Measurements from ENCODE around the gene PARD3B.

DNA sequence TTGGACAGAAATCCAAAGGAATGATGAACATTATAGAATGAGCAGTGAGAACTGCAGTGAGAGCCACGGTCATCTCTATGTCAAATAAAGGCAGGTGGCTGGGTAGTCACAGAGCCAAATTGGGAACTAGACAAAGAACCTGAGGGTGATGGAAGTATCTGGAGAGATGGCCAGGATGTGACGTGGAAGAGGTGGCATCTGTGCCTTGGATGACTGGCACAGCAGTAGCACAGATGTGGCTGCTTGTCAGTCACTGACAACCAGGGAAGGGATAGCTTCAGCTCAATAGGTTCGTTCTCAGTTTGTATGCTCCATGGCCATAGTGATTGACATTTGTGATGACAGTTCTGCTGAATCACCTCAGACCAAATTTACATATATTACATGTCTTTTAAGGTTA, 172.3 kb downstream of the PARD3B start:
- no peak for TF ChIP-seq POLR2AphosphoS5 (IDR thresholded peaks at IDR 0.05)
- TF ChIP-seq, protein P1, sequence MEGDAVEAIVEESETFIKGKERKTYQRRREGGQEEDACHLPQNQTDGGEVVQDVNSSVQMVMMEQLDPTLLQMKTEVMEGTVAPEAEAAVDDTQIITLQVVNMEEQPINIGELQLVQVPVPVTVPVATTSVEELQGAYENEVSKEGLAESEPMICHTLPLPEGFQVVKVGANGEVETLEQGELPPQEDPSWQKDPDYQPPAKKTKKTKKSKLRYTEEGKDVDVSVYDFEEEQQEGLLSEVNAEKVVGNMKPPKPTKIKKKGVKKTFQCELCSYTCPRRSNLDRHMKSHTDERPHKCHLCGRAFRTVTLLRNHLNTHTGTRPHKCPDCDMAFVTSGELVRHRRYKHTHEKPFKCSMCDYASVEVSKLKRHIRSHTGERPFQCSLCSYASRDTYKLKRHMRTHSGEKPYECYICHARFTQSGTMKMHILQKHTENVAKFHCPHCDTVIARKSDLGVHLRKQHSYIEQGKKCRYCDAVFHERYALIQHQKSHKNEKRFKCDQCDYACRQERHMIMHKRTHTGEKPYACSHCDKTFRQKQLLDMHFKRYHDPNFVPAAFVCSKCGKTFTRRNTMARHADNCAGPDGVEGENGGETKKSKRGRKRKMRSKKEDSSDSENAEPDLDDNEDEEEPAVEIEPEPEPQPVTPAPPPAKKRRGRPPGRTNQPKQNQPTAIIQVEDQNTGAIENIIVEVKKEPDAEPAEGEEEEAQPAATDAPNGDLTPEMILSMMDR (IDR thresholded peaks at IDR 0.05) = no peak

Data from stomach (tissue), 4 donors.